Ishikawa (cell line): ENCODE results near the gene ARHGAP9.

Experiments
- CREB1 ChIP-seq: IDR thresholded peaks from 2 replicates; pipeline ENCODE4 v1.6.1; 2012; ENCODE audit warnings: low read depth
- EP300 ChIP-seq: IDR thresholded peaks from 2 replicates; pipeline ENCODE4 v1.6.1; 2012; ENCODE audit warnings: borderline replicate concordance
- FOXM1 ChIP-seq: IDR thresholded peaks from 2 replicates; pipeline ENCODE4 v1.6.1; 2012; ENCODE audit warnings: low read depth, borderline replicate concordance
- RAD21 ChIP-seq: IDR thresholded peaks from 2 replicates; pipeline ENCODE4 v1.6.1; 2012; ENCODE audit warnings: low read depth
- TAF1 ChIP-seq: IDR thresholded peaks from 2 replicates; pipeline ENCODE4 v1.6.1; 2012; ENCODE audit warnings: low read depth, mild to moderate bottlenecking
- TCF12 ChIP-seq: IDR thresholded peaks from 2 replicates; pipeline ENCODE4 v1.6.1; 2012; ENCODE audit warnings: low read depth
- TEAD4 ChIP-seq: IDR thresholded peaks from 2 replicates; pipeline ENCODE4 v1.6.1; 2012
- YY1 ChIP-seq: IDR thresholded peaks from 2 replicates; pipeline ENCODE4 v1.6.1; 2012; ENCODE audit warnings: low read depth
- TF ChIP-seq, protein P1 (sequence below): IDR thresholded peaks from 2 replicates; pipeline ENCODE4 v1.6.1; 2012
- TF ChIP-seq, protein P2 (sequence below): IDR thresholded peaks from 2 replicates; pipeline ENCODE4 v1.6.1; 2012
- TF ChIP-seq, protein P3 (sequence below): IDR thresholded peaks from 2 replicates; pipeline ENCODE4 v1.6.1; 2012; ENCODE audit warnings: low read depth, mild to moderate bottlenecking

DNA sequence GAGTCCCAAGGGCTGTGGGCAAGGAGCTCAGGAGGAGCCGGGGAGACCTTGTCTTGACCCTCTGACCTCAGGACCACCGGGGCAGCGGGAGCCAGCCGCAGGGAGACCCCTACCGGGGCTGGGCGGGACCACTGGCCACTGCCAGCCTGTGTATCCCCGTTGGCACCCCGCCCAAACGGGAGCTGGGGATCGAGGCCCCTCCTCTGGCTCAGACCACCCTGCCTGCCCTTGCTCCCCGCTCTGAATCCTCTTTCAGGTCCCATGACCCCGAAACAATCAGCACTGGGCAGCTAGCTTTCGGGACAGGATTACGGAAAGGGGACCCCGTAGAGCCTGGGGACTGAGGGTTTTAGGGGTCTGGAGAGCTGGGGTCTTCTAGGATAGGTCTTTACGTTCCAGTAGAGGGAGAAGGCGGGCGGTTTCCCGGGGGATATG, 18.8 kb downstream of the ARHGAP9 start:
- TF ChIP-seq FOXM1 = no peak
- TF ChIP-seq YY1 = no peak
- no peak for TF ChIP-seq CREB1
- TF ChIP-seq EP300 = no peak
- no peak for TF ChIP-seq TEAD4
- no peak for TF ChIP-seq TCF12
- TF ChIP-seq, protein P1, sequence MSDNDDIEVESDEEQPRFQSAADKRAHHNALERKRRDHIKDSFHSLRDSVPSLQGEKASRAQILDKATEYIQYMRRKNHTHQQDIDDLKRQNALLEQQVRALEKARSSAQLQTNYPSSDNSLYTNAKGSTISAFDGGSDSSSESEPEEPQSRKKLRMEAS = no peak
- TF ChIP-seq TAF1 = no peak
- no peak for TF ChIP-seq RAD21
- TF ChIP-seq, protein P2, sequence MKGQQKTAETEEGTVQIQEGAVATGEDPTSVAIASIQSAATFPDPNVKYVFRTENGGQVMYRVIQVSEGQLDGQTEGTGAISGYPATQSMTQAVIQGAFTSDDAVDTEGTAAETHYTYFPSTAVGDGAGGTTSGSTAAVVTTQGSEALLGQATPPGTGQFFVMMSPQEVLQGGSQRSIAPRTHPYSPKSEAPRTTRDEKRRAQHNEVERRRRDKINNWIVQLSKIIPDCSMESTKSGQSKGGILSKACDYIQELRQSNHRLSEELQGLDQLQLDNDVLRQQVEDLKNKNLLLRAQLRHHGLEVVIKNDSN = no peak
- TF ChIP-seq, protein P3, sequence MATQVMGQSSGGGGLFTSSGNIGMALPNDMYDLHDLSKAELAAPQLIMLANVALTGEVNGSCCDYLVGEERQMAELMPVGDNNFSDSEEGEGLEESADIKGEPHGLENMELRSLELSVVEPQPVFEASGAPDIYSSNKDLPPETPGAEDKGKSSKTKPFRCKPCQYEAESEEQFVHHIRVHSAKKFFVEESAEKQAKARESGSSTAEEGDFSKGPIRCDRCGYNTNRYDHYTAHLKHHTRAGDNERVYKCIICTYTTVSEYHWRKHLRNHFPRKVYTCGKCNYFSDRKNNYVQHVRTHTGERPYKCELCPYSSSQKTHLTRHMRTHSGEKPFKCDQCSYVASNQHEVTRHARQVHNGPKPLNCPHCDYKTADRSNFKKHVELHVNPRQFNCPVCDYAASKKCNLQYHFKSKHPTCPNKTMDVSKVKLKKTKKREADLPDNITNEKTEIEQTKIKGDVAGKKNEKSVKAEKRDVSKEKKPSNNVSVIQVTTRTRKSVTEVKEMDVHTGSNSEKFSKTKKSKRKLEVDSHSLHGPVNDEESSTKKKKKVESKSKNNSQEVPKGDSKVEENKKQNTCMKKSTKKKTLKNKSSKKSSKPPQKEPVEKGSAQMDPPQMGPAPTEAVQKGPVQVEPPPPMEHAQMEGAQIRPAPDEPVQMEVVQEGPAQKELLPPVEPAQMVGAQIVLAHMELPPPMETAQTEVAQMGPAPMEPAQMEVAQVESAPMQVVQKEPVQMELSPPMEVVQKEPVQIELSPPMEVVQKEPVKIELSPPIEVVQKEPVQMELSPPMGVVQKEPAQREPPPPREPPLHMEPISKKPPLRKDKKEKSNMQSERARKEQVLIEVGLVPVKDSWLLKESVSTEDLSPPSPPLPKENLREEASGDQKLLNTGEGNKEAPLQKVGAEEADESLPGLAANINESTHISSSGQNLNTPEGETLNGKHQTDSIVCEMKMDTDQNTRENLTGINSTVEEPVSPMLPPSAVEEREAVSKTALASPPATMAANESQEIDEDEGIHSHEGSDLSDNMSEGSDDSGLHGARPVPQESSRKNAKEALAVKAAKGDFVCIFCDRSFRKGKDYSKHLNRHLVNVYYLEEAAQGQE = no peak
